Activated naive CD4-positive, alpha-beta T cell treated with Interleukin-2 at 50 U/mL for 16 hours (primary cell): ENCODE data around the gene ANO6.
"Not testable (repeated sequence)": the region's sequence is repeated elsewhere in the genome, so short reads cannot be mapped to it uniquely, and the experiment has no call there.

ENCODE experiments used
- DNase-seq: peaks from one replicate; pipeline ENCODE4 v3.0.0-alpha.2; 2020

Gene ANO6

DNA sequence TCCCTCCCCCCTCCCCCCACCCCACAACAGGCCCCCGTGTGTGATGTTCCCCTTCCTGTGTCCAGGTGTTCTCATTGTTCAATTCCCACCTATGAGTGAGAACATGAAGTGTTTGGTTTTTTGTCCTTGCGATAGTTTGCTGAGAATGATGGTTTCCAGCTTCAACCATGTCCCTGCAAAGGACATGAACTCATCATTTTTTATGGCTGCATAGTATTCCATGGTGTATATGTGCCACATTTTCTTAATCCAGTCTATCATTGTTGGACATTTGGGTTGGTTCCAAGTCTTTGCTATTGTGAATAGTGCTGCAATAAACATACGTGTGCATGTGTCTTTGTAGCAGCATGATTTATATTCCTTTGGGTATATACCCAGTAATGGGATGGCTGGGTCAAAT lies 101.4 kb downstream of the ANO6 start:
- not testable (repeated sequence) for DNase-seq

DNA sequence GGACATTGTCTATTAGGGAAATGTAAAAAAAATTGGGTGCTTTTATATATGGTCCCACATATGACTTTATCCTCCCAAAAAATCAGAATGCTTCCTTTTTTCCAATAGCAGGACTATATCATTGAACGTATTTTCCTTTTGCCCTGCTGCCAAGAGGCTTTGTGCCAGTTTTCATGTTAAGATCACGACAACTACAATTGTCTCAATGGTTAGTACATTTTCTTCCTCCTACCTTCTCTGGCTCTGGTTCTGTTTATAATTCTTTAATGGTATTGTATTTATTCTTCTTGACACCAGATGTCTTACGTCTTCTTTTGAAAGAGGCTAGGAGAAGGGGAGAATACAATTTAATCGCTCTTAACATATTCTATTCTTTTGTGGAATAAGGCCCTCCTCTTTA lies 106.9 kb downstream of the ANO6 start:
- DNase-seq: no peak

DNA sequence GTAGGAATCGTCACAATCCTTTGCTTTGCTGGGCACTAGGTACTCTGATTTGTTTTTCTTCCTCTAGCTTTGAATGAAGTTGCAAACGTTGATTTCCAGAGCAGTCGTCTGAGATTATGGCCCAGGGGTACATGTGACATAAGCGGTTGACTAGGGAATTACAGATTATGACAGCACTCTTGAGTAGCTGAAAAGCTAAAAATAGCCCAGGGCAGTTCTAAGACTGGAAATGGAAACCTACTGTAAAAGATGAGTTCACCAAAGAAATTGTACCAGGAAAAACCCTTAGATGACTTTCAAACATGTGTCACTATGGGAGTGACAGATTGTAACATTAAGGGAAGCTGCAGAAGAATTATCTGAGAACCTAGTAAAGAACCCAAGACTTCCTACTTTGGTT lies 108.5 kb downstream of the ANO6 start:
- no peak for DNase-seq

DNA sequence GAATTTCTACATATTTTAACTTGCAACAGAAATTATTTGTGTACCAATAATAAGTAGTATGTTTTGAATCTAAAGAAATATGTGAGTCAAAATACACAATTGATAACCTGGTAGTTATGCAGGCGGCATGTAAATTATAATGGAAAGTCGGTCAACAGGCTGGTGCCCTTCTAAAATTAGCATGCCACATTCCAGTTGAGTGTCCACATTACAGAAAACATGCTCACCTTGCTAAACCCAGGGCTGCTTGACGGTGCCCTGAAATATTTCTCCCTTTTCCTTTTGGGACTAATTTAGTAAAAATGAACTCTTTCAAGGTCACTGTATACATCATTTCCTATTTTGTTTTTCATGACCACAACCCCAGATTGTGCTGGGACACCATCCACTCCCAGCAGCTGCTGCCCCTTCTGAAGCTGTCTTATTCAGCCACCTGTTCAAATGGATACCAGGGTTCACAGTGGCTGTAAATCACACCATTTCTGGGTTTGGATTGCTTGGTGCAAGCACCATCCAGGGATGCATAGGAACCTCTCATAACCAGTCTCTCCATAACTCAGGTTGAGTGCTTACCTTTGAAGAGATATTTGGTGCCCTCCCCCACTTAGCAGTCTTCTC lies 110.6 kb downstream of the ANO6 start:
- DNase-seq: no peak

DNA sequence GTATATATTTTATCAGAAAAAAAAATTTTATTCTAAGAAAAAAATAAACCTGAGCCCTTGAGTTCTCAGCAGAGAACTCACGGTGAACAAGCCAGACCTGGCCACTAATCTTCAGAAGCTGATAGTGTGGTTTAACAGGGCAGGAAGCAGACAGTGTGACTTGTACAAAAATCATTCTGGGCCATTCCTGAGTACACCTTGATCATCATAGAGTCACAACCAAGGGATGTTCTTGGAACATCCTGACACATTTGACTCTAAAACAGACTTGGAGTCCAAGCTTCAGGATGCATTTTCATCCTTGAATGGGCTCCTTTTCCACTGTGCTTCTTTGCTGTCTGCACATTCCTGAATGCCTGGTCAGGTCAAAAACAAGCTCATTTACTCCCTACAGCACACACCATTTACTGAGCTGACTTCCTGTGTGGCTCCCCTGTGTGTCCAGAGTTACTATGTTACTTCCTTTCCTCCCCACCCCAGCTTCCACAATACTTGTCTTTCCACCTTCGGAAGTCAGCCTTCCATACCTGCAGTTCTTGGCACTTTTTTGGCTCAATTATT lies 112.0 kb downstream of the ANO6 start:
- DNase-seq: no peak

DNA sequence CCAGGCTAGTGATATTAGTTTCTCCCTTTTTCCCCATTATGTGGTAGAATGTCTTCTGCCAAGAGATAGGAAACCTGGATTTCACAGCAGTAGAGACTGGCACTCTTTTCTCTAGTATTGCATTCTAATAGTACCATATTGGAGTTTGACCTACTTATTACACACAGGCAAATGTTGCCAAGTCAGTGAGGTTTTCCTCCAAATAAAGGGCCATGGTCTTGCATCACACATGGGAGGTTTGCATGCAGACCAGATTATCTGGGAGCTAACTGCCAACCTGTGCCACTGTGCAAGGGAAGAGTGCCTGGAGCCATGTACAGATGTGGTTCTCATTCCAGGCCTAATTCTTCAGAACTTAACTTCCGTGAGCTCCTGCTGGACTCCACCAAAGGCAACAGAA lies 113.3 kb downstream of the ANO6 start:
- no peak for DNase-seq

DNA sequence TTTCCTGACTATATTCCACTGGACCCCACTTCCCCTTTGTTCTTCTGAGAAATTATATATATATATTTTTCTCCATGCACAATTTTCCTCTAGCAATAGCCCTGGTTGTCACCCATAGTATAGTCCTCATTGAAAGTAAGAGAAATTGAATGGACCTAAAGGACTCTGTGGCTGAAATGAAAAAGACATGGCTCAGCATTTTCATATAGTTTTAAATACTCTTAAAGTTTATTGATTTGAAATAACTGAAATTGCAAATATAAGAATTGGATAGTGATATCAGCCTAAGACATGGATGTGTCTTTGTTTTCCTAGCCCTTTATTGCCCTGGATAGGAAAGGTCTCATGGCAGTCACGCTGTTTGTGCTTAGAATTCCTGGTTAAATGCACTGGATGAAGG lies 113.8 kb downstream of the ANO6 start:
- no peak for DNase-seq

DNA sequence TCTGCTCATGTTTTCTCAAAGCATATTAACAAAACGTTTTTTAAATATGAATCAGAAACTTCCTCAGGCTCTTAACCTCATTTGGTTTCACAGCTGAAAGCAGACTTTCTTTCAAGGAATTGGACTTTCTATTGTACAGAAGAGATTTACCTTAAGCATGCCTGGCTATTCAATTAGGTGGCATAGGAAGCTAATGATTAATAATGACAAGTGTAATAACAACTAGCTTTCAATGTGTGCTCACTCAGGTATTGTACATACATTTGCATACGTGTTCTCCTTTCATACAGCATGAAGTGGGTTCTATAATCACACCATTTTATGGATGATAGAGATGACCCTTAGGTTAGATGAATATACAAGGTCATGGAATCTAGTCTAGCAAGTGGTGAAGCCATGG lies 115.7 kb downstream of the ANO6 start:
- DNase-seq: no peak

DNA sequence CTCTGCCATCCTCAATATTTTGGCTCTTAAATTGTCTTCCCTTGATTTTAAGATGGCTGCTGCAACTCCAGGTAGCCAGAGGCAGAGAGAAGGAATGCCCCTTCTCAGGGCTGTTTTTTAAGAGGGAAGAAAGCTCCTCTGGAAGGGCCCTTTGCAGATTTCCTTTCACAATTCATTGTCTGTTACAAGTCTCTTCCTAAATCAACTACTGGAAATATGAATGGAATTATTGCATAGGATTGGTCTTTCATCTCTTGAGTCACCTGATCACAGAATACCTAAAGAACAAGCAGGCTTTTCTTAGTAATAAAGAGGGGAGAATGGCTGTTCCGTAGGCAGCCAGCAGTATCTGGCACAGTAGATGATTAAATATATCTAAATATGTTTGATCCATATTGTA lies 118.5 kb downstream of the ANO6 start:
- no peak for DNase-seq

DNA sequence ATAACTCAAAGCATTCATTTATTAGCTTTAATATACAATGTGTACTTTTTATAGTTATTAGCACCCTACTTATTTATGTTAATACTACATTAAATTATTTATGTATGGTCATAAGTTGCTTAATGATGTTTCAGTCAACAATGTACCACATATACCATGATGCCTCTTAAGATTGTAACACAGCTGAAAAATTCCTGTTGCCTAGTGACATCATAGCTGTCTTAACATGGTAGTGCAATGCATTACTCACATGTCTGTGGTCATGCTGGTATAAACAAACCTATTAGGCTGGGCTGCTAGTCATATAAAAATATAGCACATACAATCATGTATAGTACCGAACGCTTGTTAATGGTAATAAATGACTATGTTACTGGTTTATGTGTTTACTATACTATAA lies 120.4 kb downstream of the ANO6 start:
- DNase-seq: no peak

DNA sequence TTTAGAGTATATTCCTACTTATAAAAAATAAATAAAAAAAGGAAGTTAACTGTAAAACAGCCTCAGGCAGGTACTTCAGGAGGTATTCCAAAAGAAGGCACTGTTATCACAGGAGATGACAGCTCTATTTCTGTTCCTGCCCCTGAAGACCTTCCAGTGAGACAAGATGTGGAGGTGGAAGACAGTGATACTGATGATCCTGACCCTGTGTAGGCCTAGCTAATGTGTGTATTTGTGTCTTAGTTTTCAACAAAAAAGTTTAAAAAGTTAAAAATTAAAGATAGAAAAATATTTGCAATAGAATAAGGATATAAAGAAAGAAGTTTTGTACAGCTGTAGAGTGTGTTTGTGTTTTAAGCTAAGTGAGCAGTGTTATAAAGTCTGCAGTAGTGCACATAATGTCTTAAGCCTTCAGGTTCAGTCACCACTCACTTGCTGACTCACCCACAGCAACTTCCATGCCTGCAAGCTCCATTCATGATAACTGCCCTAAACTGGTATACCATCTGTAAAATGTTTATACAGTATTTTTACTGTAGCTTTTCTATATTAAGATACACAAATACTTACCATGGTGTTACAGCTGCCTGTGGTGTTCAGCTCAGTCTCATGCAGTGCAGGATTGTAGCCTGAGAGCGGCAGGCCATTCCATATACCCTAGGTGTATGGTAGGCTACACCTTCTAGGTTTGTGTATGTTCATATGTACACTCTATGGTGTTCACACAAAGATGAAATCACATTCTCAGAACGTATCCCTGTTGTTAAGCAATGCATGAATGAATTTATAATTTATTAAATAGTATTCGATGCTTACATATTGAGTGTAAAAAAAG lies 121.1 kb downstream of the ANO6 start:
- no peak for DNase-seq

DNA sequence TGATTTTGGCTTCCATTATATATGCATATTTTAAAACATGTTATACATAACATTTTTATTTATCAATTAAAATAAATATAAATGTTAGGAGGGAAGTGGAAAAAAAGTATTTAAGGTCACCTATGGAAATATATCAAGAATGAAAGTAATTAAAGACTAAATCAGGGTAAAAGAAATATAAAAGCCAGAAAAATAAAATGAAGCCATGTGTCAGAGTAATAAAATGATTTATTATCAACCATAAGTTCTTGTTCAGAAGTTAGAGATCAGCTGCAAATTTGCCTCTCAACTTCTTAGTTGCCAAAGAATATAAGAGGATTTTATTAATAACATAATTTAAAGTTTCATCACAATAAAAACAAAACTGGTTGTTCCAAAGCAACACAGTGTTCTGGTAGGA lies 121.9 kb downstream of the ANO6 start:
- DNase-seq: no peak

DNA sequence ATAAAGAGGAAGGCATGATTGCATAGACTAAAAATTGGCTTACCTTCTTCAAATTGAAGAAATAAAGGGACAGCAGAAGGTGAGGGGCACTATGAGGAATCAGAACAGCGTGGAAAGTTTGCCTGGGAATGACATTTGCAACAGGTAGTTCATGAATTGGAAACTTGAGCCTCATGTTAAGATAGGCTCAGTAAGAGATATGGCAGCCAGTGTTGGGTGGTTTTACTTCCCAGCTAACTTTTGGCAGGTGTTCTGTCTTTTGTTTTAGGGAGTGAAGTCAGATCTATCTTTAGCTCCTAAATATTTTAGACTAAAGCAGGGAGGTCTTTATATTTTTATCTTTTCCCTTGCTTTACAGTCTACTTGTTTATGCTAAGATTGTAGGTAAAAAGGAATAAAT lies 122.4 kb downstream of the ANO6 start:
- DNase-seq: no peak

DNA sequence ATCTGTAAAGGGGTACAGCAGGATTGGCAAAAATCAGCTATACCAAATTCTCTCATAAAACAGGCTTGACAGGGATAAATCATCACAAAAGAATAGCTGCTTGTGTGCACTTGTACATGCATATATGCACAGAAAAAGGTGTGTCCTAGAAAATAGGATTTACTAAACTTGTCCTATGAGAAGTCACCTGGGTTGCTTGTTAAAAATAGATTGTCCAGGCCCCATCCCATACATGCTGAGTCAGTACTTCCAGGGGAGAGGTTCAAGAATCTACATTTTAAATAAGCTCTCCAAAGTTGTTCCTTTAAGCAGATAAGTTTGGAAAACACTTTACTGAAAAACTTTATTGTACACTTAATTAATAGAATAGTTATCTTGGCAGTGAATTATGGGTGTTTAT lies 123.1 kb downstream of the ANO6 start:
- DNase-seq: no peak

DNA sequence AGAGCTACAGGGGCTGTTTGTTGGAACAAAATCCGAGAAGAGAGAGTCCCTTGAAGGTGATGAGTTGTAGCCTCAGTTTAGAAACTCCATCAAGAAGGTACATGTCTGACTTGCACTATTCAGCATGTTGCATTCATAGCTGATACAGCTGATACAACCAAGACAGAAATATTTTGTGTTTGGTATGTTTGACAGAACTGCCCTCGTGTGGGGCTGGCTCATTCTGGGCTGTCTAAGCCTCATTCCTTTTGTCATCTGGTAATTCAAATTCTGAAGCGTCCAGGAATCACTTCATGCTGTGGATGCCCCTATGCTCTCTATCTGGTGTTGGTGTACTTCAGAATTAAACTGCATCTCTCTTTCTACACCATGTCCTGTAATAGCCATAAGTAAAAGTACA lies 126.3 kb downstream of the ANO6 start:
- DNase-seq: no peak

DNA sequence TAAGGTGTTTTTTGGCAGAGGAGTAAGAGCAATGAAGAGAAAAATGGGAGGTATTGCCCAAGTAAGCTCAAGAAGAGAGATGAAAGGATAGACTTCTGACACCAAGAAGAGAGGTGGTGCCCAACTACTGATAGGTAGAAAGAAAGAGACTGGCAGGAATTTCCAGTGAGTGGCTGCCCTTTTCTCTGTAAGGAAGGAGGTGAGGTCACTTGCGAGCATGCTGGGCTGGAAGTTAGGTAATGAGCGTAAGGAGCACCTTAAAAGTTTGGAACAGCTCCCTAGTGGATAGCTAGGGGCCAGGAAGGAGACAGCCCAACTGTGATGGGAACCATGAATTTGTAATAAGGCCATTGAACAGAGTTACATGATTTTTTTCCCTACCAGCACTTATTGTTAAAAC lies 127.0 kb downstream of the ANO6 start:
- no peak for DNase-seq

DNA sequence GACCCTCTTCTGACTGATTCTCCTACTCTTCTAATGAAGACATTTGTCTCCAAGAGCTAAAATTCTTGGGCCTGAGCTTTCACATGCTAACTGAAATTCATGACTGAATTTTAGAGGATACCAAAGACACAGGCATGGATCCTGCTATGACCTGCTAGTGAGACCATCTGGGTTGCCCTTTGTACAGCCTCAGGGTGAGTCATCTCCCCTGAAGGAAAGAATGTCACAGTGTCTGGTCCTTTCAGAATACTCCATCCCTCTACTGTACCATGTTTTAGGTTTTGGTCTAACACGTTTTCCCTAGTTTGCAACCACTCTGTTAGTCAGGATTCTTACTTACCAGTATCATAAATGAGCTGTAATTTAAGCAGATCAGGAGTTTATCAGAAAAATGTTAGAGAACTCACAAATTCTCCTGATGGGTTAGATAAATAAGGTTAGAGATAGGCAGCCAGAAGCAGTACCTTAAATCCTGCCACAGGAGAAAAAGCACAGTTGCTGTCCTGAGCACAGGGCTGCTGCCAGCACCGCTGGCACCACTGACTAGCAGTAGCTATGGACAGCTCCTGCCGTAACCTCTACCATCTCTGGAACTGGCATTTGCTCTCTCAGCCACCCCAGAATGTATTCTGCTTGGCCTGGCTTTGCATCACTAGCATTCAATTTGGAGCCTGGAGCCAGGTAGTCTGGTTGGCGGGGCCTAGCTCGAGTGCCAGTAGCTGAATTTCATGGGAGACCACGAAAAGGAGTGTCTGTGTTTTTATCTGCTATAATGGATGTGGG lies 127.6 kb downstream of the ANO6 start:
- no peak for DNase-seq

DNA sequence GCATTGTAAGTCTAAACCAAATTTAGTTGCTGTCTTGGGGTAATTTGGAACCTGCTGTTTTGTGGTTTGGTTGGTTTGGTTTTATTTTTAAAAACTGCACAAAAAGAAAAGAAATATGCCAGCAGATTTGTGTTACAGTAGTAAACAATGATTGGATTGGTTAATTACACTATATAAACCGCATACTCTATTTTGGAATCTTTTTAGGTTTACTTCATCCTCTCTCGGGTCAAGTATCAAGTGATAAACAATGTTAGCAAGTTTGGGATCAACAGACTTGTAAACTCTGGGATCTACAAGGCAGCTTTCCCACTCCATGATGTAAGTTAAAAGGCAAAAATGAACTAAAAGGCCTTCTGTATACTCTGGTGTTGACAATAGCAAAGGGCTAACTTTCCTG lies 132.4 kb downstream of the ANO6 start:
- no peak for DNase-seq

DNA sequence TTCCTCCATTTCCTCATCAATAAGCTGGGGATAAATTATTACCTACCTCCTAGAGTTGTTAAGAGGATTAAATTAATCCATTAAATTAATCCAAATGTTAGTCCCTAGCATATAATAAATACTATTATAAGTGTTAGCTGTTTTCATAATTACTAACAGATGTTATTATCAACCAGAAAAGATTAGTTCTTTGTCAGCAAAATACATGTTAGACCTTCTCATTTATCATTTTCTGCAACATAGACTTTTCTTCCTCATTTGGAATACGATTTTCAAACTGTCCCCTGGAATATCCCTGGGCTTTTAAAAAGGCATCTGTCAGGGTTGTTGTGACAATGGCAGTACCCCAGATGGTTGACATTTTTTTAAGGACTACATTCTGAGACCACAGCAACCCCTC lies 133.1 kb downstream of the ANO6 start:
- DNase-seq: no peak

DNA sequence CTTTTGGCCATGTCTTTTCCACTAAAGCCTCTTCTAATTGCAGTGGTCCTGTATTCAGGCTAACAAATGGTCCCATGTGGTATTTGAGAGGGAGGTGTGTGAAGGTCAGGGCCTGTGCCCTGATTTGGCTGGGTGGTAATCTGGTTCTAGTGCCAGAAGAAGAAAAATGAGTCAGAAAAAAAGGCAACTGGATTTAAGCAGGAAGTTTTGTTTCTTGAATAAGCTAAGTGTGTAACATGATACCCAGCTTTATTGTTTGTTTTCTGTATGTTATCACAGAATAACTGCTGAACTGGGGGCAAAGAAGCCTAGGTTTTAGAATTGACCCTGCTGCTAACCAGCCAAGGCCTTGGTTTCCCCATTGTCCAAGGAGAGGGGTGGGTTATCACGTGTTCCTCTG lies 134.0 kb downstream of the ANO6 start:
- no peak for DNase-seq

DNA sequence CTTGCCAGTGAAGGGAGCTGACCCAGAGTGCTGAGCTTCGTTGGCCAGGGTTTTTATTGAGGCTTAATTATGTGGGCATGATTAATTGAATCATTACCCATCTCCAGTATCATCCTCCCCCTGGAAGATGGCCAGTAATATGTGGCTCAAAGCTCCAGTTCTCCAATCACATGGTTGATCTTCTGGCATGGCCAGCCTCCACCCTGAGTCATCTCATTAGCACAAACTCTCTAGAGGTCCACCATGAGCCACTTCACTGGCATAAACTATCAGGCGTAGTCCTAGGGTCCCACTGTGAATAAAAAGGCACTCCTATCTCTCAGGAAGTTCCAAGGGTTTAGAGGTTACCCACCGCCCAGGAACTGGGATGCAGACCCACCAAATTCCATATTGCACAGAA lies 135.0 kb downstream of the ANO6 start:
- DNase-seq: no peak

DNA sequence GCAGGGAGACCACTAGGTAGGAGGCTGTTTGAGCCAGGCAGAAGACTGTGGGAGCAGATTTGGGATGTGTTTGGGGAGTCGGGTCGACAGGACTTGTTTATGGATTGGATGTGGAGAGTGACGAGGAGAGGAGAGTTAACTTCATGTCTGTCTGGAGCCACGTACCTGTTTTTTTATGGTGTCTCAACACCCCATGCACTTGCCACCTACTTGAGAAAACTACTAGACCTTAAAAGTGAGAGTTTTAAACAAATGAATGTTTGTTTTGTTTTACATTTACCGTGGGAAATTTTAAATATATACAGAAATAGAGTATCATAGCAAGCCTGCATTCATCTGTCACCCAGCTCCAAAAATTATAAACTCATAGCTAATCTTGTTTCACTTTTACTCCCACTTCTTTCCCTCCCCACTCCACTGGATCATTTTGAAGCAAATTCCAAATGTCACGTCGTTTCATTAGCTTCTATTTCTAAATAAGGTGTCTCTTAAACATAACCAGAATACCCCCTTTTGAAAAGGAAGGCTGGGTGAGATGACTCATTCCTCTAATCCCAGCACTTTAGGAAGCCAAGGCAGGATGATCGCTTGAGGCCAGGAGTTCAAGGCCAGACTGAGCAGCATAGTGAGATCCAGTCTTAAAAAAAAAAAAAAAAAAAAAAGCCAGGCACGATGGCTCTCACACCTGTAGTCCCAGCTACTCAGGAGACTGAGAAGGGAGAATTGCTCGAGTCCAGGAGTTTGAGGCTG lies 136.2 kb downstream of the ANO6 start:
- DNase-seq: no peak

DNA sequence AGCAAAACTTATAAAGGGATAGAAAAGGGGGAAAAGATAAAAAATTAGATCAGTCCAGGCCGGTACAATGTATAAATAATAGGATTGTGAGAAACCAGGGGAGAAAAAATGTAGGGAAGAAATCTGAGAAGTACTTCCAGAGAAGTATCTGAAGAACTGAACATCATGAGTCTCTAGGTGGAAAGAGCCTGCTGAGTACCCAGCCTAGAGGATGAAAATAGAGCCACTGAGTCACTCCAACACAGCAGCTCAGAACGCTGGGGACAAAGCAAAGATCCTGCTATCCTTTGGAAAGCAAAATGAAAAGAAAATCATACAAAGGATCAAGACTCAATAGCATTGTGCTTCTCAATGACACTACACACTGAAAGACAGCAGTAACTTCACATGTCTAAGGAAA lies 138.0 kb downstream of the ANO6 start:
- DNase-seq: no peak
